NB4 (cell line): Measurements from ENCODE around the gene FHIT.

Experiments used
- MYC ChIP-seq: IDR thresholded peaks from 2 replicates; pipeline ENCODE4 v1.6.1; 2011; ENCODE audit warnings: low read depth, low read length
- POLR2A ChIP-seq: IDR thresholded peaks from 2 replicates; pipeline ENCODE4 v1.6.1; 2011; ENCODE audit warnings: mild to moderate bottlenecking; ENCODE audit not compliant: insufficient read length; ENCODE audit errors: extremely low read depth
- TF ChIP-seq, protein P1 (sequence below): IDR thresholded peaks from one replicate; pipeline ENCODE4 v1.5.1; 2012; ENCODE audit warnings: low read depth, low read length

DNA sequence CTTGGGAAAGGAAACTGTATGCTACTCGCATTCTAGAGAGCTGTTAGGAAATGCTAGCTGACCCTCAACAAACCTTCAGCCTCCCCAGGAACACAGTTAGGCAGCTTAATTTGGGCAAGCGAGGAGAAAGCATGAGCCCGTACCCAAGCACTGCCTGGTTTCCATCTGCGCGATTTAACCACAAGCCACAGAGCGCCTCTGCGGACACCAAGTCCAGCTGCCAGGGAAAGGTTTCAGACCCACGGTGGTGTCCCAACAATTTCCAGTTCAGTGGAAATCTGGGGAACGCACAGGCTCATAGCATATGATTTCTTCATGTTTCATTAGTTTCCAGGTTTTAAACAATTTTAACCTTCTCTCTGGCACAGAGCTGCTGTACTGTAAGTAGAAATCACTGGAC lies 617.6 kb downstream of the FHIT start:
- TF ChIP-seq, protein P1, sequence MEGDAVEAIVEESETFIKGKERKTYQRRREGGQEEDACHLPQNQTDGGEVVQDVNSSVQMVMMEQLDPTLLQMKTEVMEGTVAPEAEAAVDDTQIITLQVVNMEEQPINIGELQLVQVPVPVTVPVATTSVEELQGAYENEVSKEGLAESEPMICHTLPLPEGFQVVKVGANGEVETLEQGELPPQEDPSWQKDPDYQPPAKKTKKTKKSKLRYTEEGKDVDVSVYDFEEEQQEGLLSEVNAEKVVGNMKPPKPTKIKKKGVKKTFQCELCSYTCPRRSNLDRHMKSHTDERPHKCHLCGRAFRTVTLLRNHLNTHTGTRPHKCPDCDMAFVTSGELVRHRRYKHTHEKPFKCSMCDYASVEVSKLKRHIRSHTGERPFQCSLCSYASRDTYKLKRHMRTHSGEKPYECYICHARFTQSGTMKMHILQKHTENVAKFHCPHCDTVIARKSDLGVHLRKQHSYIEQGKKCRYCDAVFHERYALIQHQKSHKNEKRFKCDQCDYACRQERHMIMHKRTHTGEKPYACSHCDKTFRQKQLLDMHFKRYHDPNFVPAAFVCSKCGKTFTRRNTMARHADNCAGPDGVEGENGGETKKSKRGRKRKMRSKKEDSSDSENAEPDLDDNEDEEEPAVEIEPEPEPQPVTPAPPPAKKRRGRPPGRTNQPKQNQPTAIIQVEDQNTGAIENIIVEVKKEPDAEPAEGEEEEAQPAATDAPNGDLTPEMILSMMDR = no peak
- TF ChIP-seq MYC (no peak), POLR2A (no peak)
